HG03066 (cell line): ENCODE data around the gene CNEP1R1.
"Not testable (repeated sequence)": the region's sequence is repeated elsewhere in the genome, so short reads cannot be mapped to it uniquely, and the experiment has no call there.

Experiments used
- ATAC-seq: cut with Tn5 transposase; IDR thresholded peaks from one replicate; pipeline ENCODE4 v1.9.1; 2021; ENCODE audit warnings: low read depth; ENCODE audit not compliant: unreplicated experiment

The CNEP1R1 gene, protein sequence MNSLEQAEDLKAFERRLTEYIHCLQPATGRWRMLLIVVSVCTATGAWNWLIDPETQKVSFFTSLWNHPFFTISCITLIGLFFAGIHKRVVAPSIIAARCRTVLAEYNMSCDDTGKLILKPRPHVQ

DNA sequence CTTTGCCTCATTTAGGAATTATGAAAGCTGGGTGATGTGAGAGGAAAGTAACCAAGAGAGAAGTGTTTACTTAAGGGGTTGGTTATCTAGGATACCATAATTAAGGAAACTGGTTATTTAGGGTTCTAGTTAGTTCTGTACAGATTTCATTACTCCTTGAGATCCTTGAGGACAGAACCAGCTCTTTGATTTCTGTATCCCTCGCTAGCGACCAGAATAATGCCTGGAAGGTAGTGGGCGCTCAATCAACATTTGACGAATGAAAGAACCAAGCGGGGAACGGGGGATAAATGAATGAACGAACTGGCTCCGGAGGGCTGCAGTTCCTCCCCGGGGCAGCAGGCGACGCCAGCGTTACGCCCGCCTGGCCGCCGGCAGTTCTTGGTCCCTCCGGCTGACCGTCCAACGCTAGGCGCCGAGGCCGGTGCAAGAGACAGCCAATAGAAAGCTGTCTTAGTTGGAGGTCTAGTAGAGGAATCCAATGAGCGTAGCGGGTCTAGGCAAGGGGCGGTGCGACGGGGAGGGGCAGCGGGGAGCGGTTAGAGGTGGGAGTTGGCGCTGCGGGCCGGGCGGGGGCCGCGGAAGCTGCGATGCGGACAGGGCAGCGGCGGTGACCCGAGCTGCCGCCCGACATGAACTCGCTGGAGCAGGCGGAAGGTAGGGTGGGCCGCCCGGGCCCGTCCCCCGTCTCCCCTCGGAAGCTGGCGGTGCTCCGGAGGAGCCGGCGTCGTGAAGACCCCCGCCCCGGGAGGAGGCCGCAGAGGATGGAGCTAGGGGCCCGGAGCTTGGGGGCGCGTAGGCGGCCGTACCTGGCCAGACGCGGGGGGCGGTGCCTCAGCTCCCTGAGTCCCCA is at the start of gene CNEP1R1:
TSS of gene CNEP1R1 (plus strand) at position 542 of the 853 bp plus-strand sequence. CDS start at position 633, 91 bp downstream.
- ATAC-seq: peak; percentile 99

DNA sequence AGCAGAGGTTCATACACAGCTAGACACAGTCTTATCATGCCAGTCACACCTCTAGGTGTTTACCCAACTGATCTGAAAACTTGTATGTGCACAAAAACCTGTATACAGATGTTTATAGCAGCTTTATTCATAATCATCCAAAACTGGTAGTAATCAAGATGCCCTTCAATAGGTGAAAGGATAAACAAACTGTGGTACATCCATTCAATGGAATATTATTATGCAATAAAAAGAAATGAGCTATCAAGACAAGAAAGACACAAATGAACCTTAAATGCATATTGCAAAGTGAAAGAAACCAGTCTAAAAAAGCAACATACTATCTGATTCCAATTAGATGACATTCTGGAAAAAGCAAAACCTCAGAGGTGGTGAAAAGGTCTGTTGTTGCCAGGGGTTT is 47.6 kb upstream of the CNEP1R1 start:
- no peak for ATAC-seq

DNA sequence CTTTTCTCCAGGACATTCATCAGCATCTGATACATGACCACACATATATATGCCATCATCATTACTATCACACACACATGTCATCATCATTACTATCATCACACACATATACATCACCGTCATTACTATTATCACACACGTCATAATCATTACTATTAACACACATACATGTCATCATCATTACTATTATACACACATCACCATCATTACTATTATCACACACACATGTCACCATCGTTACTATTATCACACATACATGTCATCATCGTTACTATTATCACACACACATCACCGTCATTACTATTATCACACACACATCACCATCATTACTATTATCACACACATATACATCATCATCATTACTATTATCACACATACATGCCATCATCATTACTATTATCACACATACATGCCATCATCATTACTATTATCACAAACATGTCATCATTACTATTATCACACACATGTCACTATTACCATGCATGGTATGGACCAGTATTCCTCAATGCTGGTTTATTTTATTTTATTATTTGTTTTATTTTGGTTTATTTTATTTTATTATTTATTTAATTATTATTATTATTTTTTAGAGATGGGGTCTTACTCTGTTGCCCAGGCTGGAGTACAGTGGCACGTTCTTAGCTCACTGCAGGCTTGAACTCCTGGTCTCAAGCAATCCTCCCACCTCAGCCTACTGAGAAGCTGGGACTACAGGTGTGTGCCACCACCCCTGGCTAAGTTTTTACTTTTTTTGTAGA is 46.3 kb upstream of the CNEP1R1 start:
- no peak for ATAC-seq

DNA sequence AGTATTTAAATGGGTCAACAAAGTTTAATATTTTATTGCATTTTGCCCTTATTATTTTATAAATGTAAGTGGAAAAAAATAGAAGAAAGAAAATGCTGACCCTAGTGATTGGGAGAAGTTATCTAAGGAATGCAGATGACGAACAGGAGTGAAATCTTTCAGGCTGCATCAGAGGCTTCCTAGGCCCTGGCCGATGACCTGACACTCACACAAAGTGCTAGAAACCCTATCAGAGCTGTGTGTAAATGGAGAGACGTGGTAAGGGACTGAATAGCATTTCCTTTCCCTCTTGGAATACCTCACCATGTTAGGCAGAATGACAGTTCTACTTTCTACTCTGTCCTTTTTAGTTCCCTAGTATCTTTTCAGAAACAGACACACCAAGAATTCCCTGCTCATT is 44.9 kb upstream of the CNEP1R1 start:
- no peak for ATAC-seq

DNA sequence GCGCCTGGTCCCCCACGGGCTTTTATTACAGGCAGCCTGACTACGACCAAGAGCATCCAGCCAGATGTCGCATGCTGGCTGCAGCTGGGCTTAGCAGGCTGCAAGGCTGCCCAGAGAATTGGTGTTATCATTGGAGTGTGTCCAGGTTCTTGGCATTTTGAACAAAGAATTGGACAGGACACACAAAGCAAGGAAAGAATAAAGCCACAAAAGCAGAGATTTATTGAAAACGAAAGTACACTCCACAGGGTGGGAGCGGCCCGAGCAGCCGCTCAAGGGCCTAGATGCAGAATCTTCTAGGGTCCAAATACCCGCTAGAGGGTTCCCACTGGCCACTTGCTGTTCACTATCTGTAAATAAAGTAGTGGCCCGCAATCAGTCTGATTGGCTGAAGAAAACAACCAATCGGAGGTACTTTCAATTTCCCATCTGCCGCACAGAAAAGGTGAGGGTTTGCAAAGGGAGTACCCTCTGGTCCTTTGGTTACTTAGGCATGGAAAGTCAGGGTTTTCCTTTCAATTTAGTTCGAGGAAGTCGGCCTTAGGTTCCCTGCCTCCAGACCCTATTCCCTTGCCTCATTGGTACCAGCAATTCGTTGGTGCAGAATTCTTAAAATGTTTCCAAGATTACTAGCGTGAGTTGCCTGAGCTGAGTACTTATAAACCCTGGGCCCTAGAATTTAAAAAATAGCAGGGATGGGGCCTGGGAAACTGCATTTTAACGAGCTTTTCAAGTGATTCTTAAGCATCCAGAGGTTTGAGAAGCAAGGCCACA is 38.5 kb upstream of the CNEP1R1 start:
- ATAC-seq: no peak

DNA sequence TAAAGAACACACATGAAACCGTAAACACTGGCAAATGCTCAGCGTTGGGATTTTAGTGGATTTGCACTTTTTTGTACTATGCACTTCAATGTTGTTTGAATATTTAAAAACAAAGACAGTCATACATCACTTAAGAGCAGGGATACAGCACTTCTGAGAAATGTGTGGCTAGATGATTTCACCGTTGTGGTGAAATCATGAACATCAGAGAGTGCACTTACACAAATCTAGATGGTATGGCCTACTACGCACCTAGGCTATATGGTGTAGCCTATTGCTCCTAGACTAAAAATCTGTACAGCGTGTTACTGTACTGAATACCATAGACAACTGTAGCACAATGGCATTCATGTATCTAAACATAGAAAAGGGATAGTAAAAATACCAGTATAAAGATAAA is 37.6 kb upstream of the CNEP1R1 start:
- no peak for ATAC-seq

DNA sequence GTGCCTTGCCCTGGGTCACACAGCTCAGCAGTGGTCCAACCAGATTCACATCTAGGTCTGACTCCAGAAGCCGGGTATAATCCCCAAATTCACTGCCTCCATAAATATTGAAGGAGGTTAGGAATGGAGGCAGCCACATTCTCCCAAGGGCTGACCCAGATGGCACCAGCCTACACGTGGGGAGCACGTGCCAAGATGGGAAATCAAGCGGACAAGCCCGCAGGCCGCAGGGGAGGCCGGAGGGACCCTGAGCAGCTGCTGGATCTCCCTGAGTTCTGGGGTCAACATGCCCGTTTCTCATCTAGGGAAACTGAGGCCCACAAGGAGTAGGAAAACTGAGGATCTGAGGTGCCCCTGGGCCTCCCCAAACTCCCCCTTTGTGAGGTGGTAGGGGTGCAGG is 32.2 kb upstream of the CNEP1R1 start:
- no peak for ATAC-seq

DNA sequence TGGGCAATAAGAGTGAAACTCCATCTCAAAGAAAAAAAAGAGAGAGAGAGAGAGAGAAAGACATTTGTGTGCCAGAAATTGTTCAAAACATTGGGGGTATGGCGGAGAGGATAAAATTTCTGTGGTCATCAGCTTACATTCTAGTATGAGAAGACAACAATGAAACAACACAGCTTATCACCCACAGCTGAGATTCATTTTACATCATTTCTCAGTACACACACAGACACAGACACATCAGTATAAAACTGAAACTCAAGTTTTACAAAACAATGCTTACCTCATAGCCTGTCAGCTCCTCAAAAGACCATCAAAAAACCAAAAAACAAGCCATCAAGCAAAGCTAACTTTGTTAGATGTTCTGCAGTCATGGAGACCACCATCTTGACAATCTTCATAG is 31.4 kb upstream of the CNEP1R1 start:
- no peak for ATAC-seq

DNA sequence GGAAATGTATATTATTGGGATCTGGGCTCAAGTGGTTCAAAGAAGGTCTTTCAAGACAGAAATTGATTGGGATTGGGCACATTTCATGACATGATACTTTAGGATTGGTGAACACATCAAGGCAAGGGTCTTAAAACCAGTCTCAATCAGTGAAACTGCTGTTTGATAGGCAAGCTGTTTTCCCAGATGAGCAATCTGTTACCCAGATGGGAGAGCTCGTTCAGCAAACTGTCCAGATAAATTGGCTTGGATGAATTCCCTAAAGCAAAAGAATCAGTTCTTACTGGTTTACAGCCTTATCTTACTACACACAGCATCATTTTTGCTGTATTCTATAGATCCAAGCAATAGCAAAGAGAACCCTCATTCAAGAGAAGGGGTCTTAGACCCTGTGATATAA is 31.0 kb upstream of the CNEP1R1 start:
- ATAC-seq: no peak

DNA sequence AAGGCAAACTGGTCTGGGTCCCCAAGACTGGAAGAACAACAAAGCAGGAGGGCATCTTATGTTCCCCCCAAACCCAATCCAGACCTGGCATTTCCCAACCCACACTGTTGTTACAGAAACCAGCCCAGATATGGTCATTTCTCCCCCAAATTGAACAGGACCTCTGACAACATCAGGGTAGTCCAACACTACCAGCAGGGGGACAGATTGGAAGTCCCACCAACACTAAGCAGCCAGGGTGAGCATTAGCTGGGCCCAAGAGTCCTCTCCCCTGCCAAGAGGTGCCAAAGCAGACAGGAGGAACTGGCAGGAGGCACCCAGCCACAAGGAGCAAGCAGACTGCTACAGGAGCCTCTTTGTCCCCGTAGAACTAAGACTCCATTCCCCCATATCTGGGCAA is 29.3 kb upstream of the CNEP1R1 start:
- ATAC-seq: no peak

DNA sequence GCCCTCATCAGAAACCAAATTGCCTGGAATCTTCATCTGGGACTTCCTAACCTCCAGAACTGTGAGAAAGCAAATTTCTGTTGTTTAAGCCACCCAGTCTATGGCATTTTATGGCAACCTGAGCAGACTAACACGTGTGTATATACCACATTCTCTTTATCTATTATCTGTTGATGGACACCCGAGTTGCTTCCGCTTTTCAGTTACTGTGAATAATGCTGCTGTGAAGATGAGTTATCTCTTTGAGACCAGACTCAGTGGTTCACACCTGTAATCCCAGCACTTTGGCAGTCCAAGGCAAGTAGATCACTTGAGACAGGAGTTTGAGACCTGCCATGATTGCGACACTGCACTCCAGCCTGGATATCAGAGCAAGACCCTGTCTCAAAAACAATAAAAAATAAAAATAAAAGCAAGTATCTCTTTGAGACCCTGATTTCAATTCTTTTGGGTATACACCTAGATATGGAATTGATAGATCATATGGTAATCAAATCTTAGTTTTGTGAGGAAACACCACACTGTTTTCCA is 27.2 kb upstream of the CNEP1R1 start:
- no peak for ATAC-seq

DNA sequence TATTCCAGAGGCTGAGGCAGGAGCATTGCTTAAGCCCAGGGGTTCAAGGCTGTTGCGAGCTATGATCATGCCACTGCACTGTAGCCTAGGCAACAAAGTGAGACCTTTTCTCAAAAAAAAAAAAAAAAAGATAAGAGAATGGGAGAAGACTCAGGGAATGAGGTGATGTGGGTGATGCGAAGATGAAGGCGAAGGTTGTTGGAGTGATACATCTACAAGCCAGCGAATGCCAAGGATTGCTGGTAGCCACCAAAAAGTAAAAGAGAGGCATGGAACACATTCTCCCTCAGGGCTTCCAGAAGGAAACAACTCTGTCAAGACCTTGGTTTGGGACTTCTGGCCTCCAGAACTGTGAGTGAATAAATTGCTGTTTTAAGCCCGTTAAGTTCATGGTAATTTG is 26.0 kb upstream of the CNEP1R1 start:
- ATAC-seq: no peak

DNA sequence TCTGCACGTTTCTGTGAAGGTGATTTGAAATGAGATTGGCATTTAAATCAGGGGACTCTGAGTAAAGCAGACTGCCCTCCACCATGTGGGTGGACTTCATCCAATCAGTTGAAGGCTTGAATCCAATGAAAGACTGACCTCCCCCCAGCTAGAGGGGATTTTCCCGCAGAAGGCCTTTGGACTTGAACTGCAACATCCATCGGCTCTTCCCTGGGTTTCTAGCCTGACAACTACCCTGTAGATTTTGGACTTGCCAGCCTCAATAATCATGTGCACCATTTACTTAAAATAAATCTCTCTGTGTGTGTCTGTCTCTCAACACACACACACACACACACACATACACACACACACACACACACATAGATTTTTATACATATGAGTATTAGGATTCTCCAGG is 23.9 kb upstream of the CNEP1R1 start:
- no peak for ATAC-seq

DNA sequence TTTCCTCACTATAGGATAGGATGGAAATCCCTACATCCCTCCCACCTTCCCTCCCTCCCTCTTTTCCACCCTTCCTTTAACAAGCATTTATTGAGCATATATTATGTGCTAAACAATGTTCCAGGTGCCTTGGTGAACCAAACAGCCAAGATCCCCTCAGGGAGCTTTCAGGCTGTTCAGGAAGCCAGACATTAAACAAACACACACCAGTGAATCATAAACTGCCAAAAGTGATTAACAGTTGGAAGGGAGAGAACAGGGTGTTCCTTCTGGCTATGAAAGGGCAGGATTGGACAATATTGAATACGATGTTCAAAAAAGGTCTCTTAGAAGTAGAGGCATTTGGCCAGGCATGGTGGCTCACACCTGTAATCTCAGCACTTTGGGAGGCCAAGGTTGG is 22.8 kb upstream of the CNEP1R1 start:
- ATAC-seq: no peak

DNA sequence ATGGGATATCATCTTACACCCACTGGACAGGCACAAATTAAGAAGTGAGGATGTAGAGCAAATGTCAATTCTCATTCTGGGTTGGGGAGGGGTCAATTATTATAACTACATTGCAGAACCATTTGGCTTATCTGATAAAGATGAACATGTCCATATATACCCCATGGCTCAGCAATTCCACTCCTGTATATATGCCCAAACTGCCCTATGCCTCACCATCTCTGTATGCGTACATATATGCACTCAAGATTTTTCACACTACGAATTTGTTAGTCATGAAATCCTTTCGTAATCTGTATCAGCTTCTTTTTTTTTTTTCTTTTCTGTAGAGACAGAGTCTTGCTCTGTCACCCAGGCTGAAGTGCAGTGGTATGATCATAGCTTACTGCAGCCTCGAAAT is 20.8 kb upstream of the CNEP1R1 start:
- no peak for ATAC-seq

DNA sequence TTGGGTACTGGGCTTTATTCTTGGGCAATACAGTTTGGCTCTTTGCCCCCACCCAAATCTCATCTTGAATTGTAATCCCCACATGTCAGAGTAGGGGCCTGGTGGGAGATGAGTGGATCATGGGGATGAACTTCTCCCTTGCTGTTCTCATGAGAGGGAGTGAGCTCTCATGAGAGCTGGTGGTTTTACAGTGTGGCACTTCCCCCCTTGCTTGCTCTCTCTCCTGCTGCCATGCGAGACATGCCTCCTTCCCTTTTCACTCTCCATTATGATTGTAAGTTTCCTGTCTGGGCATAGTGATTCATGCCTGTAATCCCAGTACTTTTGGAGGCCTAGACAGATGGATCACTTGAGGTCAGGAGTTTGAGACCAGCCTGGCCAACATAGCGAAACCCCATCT is 18.1 kb upstream of the CNEP1R1 start:
- ATAC-seq: no peak

DNA sequence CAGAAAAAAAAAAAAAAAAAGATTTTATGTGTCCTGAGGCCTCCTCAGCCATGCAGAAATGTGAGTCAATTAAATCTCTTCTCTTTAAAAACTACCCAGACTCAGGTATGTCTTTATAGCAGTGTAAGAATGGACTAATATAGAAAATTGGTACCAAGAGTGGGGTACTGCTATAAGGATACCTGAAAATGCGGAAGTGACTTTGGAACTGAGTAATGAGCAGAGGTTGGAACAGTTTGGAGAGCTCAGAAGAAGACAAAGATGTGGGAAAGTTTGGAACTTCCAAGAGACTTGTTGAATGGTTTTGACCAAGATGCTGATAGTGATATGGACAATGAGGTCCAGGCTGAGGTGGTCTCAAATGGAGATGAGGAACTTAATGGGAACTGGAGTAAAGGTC is 17.3 kb upstream of the CNEP1R1 start:
- no peak for ATAC-seq

DNA sequence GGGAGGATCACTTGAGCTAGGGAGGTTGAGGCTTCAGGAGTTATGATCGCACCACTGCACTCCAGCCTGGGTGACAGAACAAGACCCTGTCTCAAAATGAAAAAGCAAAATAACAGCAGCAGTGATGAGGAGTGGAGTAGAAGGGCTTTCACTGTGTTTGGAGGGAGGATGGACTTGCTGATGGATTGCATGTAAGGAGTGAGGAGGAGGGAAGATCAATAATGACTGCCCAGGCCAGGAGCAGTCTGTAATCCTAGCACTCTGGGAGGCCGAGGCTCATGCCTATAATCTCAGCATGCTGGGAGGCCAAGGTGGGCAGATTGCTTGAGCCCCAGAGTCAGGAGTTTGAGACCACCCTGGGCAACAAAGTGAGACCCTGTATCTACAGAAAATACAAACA is 14.8 kb upstream of the CNEP1R1 start:
- no peak for ATAC-seq

DNA sequence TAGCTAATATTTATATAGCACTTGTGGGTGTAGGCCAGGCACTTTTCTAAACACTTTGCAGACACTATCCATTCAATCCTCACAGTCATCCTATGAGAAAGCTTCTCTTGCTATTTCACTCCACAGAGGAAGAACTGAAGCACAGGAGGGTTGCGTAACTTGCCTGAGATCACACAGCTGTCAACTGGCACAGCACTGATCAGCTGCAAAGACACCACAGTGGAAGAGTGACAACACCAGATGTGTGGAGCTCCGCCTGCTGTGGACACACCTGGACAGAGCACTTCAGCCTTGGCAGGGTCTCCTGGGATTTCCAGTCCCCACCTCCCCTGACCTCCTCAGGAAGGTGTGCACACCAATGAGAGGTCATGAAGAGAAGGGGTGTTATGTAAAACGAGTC is 13.3 kb upstream of the CNEP1R1 start:
- no peak for ATAC-seq

DNA sequence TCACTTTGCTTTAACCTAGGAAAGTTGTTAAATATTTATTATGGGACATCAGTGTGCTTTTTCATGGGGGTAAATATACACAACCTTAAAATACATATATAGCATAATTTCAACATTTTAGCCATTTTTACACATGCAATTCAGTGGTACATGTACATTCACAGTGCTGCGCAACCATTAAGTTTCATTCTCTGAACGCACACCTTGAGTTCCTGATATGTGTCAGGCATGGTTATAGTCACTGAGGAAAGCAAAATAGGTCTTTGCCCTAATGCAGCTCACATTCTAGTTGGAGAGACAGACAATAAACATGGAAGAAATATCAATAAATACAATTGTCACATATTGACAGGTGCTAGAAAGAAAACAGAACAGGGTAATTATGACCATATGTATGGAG is 12.8 kb upstream of the CNEP1R1 start:
- ATAC-seq: no peak

DNA sequence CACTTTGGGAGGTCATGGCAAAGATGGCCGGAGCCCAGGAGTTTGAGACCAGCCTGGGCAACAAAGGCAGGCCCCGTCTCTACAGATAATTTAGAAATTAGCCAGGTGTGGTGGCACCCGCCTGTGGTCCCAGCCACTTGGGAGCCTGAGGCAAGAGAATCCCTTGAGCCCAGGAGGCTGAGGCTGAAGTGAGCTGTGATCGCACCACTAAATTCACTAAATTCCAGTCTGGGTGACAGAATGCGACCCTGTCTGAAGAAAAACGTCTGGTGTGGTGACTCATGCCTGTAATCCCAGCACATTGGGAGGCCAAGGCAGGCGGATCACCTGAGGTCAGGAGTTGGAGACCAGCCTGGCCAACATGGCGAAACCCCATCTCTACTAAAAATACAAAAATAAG is 10.8 kb upstream of the CNEP1R1 start:
- ATAC-seq: not testable (repeated sequence)
